ENCODE data around the gene LRRK1.

The LRRK1 gene

GRCh38 chr15:101085311-101085700 lies 166.1 kb downstream of the LRRK1 start:
- TF ChIP-seq CTCF (conservative IDR thresholded peaks at IDR 0.05), result no peak
- H3K27ac ChIP-seq, result no peak overlapping the region

GRCh38 chr15:101086394-101087171 lies 167.4 kb downstream of the LRRK1 start:
- no peak overlapping the region for H3K27ac ChIP-seq
- no peak for TF ChIP-seq CTCF (conservative IDR thresholded peaks at IDR 0.05)

- TF ChIP-seq CTCF (conservative IDR thresholded peaks at IDR 0.05), result no peak
- no peak overlapping the region for H3K27ac ChIP-seq
Observed at GRCh38 chr15:101087172-101087769, 168.1 kb downstream of the LRRK1 start.

- H3K27ac ChIP-seq, result peak overlapping the region; percentile 76
- TF ChIP-seq CTCF (conservative IDR thresholded peaks at IDR 0.05), result no peak
Observed at GRCh38 chr15:101088271-101088670, 169.1 kb downstream of the LRRK1 start.

GRCh38 chr15:101088788-101089578 lies 169.8 kb downstream of the LRRK1 start:
- H3K27ac ChIP-seq, result peak overlapping the region; percentile 76
- TF ChIP-seq CTCF (conservative IDR thresholded peaks at IDR 0.05), result peak; percentile 100

GRCh38 chr15:101089579-101090427 lies 170.6 kb downstream of the LRRK1 start:
- TF ChIP-seq CTCF (conservative IDR thresholded peaks at IDR 0.05), result no peak

More at GRCh38 chr15:101089579-101090427, 170.6 kb downstream of the LRRK1 start:
- peak overlapping the region; percentile 76; the same call in 1 of the 2 replicates for H3K27ac ChIP-seq

Measured in VCaP (cell line).